Measurements from ENCODE around the gene ROPN1L.

DNA sequence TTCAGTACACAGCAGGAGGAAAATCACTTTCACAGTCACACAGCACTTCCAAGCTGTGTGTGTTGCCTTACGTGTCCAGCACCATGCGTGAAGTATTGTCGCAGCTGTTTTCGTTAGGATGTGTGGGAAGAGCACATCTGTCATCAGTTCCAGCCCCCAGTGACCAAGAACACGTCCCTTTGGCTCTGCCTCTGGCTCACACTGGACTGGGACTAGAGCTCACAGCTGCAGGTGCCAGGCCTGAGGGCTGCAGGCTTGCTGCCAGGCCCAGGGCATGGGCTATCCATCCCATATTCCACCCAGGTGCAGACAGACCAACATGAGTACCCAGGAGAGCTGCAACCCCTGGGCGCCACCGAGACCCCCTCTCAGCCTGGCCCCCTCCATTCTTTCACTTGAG lies 61.6 kb downstream of the ROPN1L start:
- TF ChIP-seq, protein P1, sequence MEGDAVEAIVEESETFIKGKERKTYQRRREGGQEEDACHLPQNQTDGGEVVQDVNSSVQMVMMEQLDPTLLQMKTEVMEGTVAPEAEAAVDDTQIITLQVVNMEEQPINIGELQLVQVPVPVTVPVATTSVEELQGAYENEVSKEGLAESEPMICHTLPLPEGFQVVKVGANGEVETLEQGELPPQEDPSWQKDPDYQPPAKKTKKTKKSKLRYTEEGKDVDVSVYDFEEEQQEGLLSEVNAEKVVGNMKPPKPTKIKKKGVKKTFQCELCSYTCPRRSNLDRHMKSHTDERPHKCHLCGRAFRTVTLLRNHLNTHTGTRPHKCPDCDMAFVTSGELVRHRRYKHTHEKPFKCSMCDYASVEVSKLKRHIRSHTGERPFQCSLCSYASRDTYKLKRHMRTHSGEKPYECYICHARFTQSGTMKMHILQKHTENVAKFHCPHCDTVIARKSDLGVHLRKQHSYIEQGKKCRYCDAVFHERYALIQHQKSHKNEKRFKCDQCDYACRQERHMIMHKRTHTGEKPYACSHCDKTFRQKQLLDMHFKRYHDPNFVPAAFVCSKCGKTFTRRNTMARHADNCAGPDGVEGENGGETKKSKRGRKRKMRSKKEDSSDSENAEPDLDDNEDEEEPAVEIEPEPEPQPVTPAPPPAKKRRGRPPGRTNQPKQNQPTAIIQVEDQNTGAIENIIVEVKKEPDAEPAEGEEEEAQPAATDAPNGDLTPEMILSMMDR (conservative IDR thresholded peaks at IDR 0.05; ENCODE audit: low read depth, low read length): no peak
- TF ChIP-seq MAFK (IDR thresholded peaks at IDR 0.05; ENCODE audit: low read depth, low read length) (no peak), MXI1 (IDR thresholded peaks at IDR 0.05; ENCODE audit: borderline replicate concordance, low read depth, low read length) (no peak)
